Bronchial epithelial cell (primary cell): ENCODE measurements around the gene GSTA2. TPM values are rescaled to one million over a fixed set of nuclear protein-coding genes. Genes with fewer than 3 reads are reported as not detected.

Experiments used
- DNase-seq: peaks from one replicate; pipeline ENCODE4 v3.0.0-alpha.2; 2010; ENCODE audit warnings: low read depth
- FAIRE-seq: peaks from 2 replicates; lab custom pipeline; 2011; peaks lifted over from hg19 to GRCh38; lab: Jason Lieb, UNC
- H3K27me3 ChIP-seq: 2 replicates; pipeline ENCODE4 v1.5.1; 2011; ENCODE audit warnings: low read length; ENCODE audit not compliant: control insufficient read depth, insufficient read depth
- H3K36me3 ChIP-seq: 2 replicates; pipeline ENCODE4 v1.5.1; 2011; ENCODE audit warnings: low read length; ENCODE audit not compliant: control insufficient read depth, insufficient read depth
- H3K4me3 ChIP-seq: 2 replicates; pipeline ENCODE4 v1.5.1; 2011; ENCODE audit warnings: mild to moderate bottlenecking, low read depth, low read length, control low read depth
- CTCF ChIP-seq: IDR thresholded peaks from 2 replicates; pipeline ENCODE4 v1.5.1; 2011; ENCODE audit warnings: mild to moderate bottlenecking, moderate library complexity, low read length, control low read depth, inconsistent platforms; ENCODE audit not compliant: insufficient read depth, severe bottlenecking
- total RNA-seq: library from RNA; depleted of rRNA; stranded (reverse); fragments of >200 nt; gene quantifications from 2 replicates; pipeline ENCODE4 v1.2.1, GENCODE V29; 2014

The GSTA2 gene
- total RNA-seq, 1 donor from 2014 or later: not detected

- no peak for TF ChIP-seq CTCF
- DNase-seq (peak; percentile 84), FAIRE-seq (no peak)
- H3K4me3 ChIP-seq: no peak overlapping the region
- H3K27me3 ChIP-seq: no peaks in the 10 kb centered on the region
- no peaks in the 10 kb centered on the region for H3K36me3 ChIP-seq
These were observed 36.3 kb downstream of the GSTA2 start for GRCh38 chr6:52726741-52727535.

- no peaks in the 10 kb centered on the region for H3K27me3 ChIP-seq
- H3K36me3 ChIP-seq: no peaks in the 10 kb centered on the region
- H3K4me3 ChIP-seq: no peak overlapping the region
- no peak for TF ChIP-seq CTCF
- no peak for FAIRE-seq
- no peak for DNase-seq
These were observed 37.1 kb downstream of the GSTA2 start for GRCh38 chr6:52726193-52726542.

- no peaks in the 10 kb centered on the region for H3K27me3 ChIP-seq
- DNase-seq (peak; percentile 93), FAIRE-seq (no peak)
- no peaks in the 10 kb centered on the region for H3K36me3 ChIP-seq
- TF ChIP-seq CTCF: no peak
- H3K4me3 ChIP-seq: no peak overlapping the region
These were observed 37.6 kb downstream of the GSTA2 start for GRCh38 chr6:52725535-52726192.

- TF ChIP-seq CTCF: no peak
- FAIRE-seq: peak; percentile 97
- Histone ChIP-seq H3K27me3 (no peaks in the 10 kb centered on the region), H3K36me3 (no peaks in the 10 kb centered on the region), H3K4me3 (no peak overlapping the region)
- peak; percentile 82 for DNase-seq
These were observed 38.1 kb downstream of the GSTA2 start for GRCh38 chr6:52725143-52725534.

- Histone ChIP-seq H3K27me3 (no peaks in the 10 kb centered on the region), H3K36me3 (no peaks in the 10 kb centered on the region), H3K4me3 (no peak overlapping the region)
- no peak for FAIRE-seq
- DNase-seq: peak; percentile 68
- TF ChIP-seq CTCF: peak; percentile 80
These were observed 38.7 kb downstream of the GSTA2 start for GRCh38 chr6:52724406-52725121.
